A549 (cell line): ENCODE measurements around the gene KIRREL2. TPM values are rescaled to one million over a fixed set of nuclear protein-coding genes. Genes with fewer than 3 reads are reported as not detected.
A peak's percentile ranks its signal among the peaks of the same experiment; 100 is the strongest.

ENCODE experiments used
- ATAC-seq, 2 experiments: fragments of 200-7000 bp in 1 of 2; fragments of >200 bp in 1 of 2; cut with Nextera tagmentation in 1 of 2; cut with Tn5 transposase in 1 of 2; 3 replicates each; pipeline versions ENCODE4 v1.8.0 to v1.9.1; 2018 to 2020; ENCODE audit warnings: mild to moderate bottlenecking in 1 of 2, moderate library complexity in 1 of 2
- CTCF ChIA-PET: fragments of 300-600 bp; sonication (Branson Sonifier 250); formaldehyde crosslinking; extraction: SDS; loops from one replicate; lab custom pipeline; 2021; ENCODE audit warnings: antibody characterized with exemption, inconsistent platforms; lab: Yijun Ruan, JAX
- POLR2A ChIA-PET: fragments of 350-600 bp; formaldehyde crosslinking; extraction: SDS; loops from one replicate; lab custom pipeline; 2021; ENCODE audit warnings: antibody characterized with exemption, inconsistent platforms; lab: Yijun Ruan, JAX
- DNase-seq, 2 experiments: peaks; one replicate each; pipeline versions ENCODE4 v3.0.0 to v3.0.0-alpha.2; 2011 to 2016; ENCODE audit warnings: low read depth in 1 of 2, low spot score in 1 of 2
- FAIRE-seq: peaks from 2 replicates; lab custom pipeline; 2011; peaks lifted over from hg19 to GRCh38; lab: Jason Lieb, UNC
- H3K27ac ChIP-seq, 2 experiments: fragments of >200 bp; sonication (Bioruptor Twin); formaldehyde crosslinking; 3 replicates each; pipeline ENCODE4 v1.5.1; 2016 to 2017
- H3K4me1 ChIP-seq: fragments of >200 bp; sonication (Bioruptor Twin); formaldehyde crosslinking; 3 replicates; pipeline ENCODE4 v1.6.1; 2016
- H3K4me2 ChIP-seq: fragments of >200 bp; sonication (Bioruptor Twin); formaldehyde crosslinking; 3 replicates; pipeline ENCODE4 v1.6.1; 2016
- H3K4me3 ChIP-seq: fragments of >200 bp; sonication (Bioruptor Twin); formaldehyde crosslinking; 3 replicates; pipeline ENCODE4 v1.5.1; 2016
- H3K9me3 ChIP-seq: fragments of >200 bp; sonication (Bioruptor Twin); formaldehyde crosslinking; 3 replicates; pipeline ENCODE4 v1.6.1; 2016
- CBX2 ChIP-seq: fragments of 200-600 bp; sonication (generic); IDR thresholded peaks from 2 replicates; pipeline ENCODE4 v1.6.1; 2016; ENCODE audit warnings: low read depth, mild to moderate bottlenecking, borderline replicate concordance
- CBX8 ChIP-seq: fragments of 200-600 bp; sonication (generic); IDR thresholded peaks from 2 replicates; pipeline ENCODE4 v1.6.1; 2016
- CEBPB ChIP-seq, 2 experiments: fragments of >200 bp in 1 of 2; sonication (Bioruptor Twin) in 1 of 2; formaldehyde crosslinking in 1 of 2; IDR thresholded peaks; 2 replicates each; pipeline ENCODE4 v1.6.1; 2012 to 2016
- E2F6 ChIP-seq: IDR thresholded peaks from 2 replicates; pipeline ENCODE4 v1.6.1; 2012; ENCODE audit warnings: low read depth, borderline replicate concordance
- ELK1 ChIP-seq: fragments of 150-350 bp; IDR thresholded peaks from 2 replicates; pipeline ENCODE4 v1.6.1; 2014; ENCODE audit warnings: low read depth, mild to moderate bottlenecking, low read length
- EP300 ChIP-seq, 2 experiments: fragments of >200 bp; sonication (Bioruptor Twin); formaldehyde crosslinking; IDR thresholded peaks; 2 replicates in 1 of 2; 3 replicates in 1 of 2; pipeline ENCODE4 v1.6.1; 2016 to 2017
- ESRRA ChIP-seq: fragments of 150-350 bp; IDR thresholded peaks from 2 replicates; pipeline ENCODE4 v1.6.1; 2014; ENCODE audit warnings: mild to moderate bottlenecking, low read length, borderline replicate concordance
- FOSB ChIP-seq: fragments of 250-450 bp; sonication (Bioruptor Pico); IDR thresholded peaks from 2 replicates; pipeline ENCODE4 v1.5.0; 2020; ENCODE audit warnings: mild to moderate bottlenecking, moderate library complexity
- FOSL2 ChIP-seq, 2 experiments: fragments of 450-650 bp in 1 of 2; fragments of >200 bp in 1 of 2; sonication (Bioruptor Twin) in 1 of 2; formaldehyde crosslinking; IDR thresholded peaks; 2 replicates each; pipeline versions ENCODE4 v1.5.0 to v1.6.1; 2016 to 2020; ENCODE audit warnings: mild to moderate bottlenecking in 1 of 2, moderate library complexity in 1 of 2
- GATA3 ChIP-seq: IDR thresholded peaks from 2 replicates; pipeline ENCODE4 v1.6.1; 2012; ENCODE audit warnings: borderline replicate concordance
- HDAC2 ChIP-seq: fragments of 200-600 bp; sonication (generic); IDR thresholded peaks from 2 replicates; pipeline ENCODE4 v1.6.1; 2016
- HOXA7 ChIP-seq: fragments of 250-450 bp; sonication (Bioruptor Pico); IDR thresholded peaks from 2 replicates; pipeline ENCODE4 v1.5.0; 2020; ENCODE audit warnings: mild to moderate bottlenecking, moderate library complexity
- MAFK ChIP-seq: fragments of 450-650 bp; IDR thresholded peaks from 2 replicates; pipeline ENCODE4 v1.6.1; 2014; ENCODE audit not compliant: partially characterized antibody
- MAZ ChIP-seq: fragments of 150-350 bp; IDR thresholded peaks from 2 replicates; pipeline ENCODE4 v1.6.1; 2014; ENCODE audit warnings: antibody characterized with exemption, low read depth, low read length, borderline replicate concordance
- NFE2L2 ChIP-seq: fragments of 150-350 bp; conservative IDR thresholded peaks from 2 replicates; pipeline ENCODE4 v1.6.1; 2014; ENCODE audit warnings: low read length
- NPAS2 ChIP-seq: fragments of 250-450 bp; sonication (Bioruptor Pico); IDR thresholded peaks from 2 replicates; pipeline ENCODE4 v1.8.0; 2022; ENCODE audit warnings: mild to moderate bottlenecking, moderate library complexity, borderline replicate concordance
- NR3C1 ChIP-seq: fragments of >200 bp; sonication (Bioruptor Twin); formaldehyde crosslinking; IDR thresholded peaks from 3 replicates; pipeline ENCODE4 v1.6.1; 2017
- POLR2A ChIP-seq: IDR thresholded peaks from 2 replicates; pipeline ENCODE4 v1.6.1; 2012; ENCODE audit warnings: mild to moderate bottlenecking, low read length
- POLR2AphosphoS2 ChIP-seq: conservative IDR thresholded peaks from 2 replicates; pipeline ENCODE4 v1.6.1; 2012; ENCODE audit warnings: low read length, improper control_type of control experiment, inconsistent platforms
- RARB ChIP-seq: fragments of 250-450 bp; sonication (Bioruptor Pico); IDR thresholded peaks from 2 replicates; pipeline ENCODE4 v1.8.0; 2021; ENCODE audit warnings: mild to moderate bottlenecking, moderate library complexity
- RNF2 ChIP-seq: fragments of 200-600 bp; sonication (generic); IDR thresholded peaks from 2 replicates; pipeline ENCODE4 v1.6.1; 2016; ENCODE audit warnings: low read depth, mild to moderate bottlenecking, antibody characterized with exemption, moderate library complexity, borderline replicate concordance
- TFCP2L1 ChIP-seq: fragments of 250-450 bp; sonication (Bioruptor Pico); IDR thresholded peaks from 2 replicates; pipeline ENCODE4 v1.5.0; 2021; ENCODE audit warnings: mild to moderate bottlenecking
- USF2 ChIP-seq: fragments of 450-650 bp; IDR thresholded peaks from 2 replicates; pipeline ENCODE4 v1.6.1; 2014; ENCODE audit warnings: antibody characterized with exemption
- ZC3H11A ChIP-seq: fragments of 450-650 bp; IDR thresholded peaks from 2 replicates; pipeline ENCODE4 v1.6.1; 2014; ENCODE audit warnings: antibody characterized with exemption, mild to moderate bottlenecking
- ZNF302 ChIP-seq: fragments of 250-450 bp; sonication (Bioruptor Pico); IDR thresholded peaks from 2 replicates; pipeline ENCODE4 v1.9.0; 2021; ENCODE audit warnings: inconsistent platforms, mild to moderate bottlenecking, moderate library complexity
- ZSCAN20 ChIP-seq: fragments of 250-450 bp; sonication (Bioruptor Pico); IDR thresholded peaks from 2 replicates; pipeline ENCODE4 v1.8.0; 2022; ENCODE audit warnings: mild to moderate bottlenecking, moderate library complexity
- WGBS: methylation state at CpG from one replicate; pipeline ENCODE4 v1.1.6; 2017; ENCODE audit errors: missing lambda C conversion rate; 5-methylcytosine and 5-hydroxymethylcytosine counted together
- polyA plus RNA-seq, 4 experiments: library from polyadenylated mRNA; depleted of rRNA in 3 of 4; stranded (reverse); fragments of >200 nt; fragmentation: RNase III in 1 of 4; extraction: RNeasy Plus Mini Kit Qiagen cat#74134 plus additional on column Dnase treatment in 1 of 4; gene quantifications; 2 replicates in 3 of 4; 3 replicates in 1 of 4; pipeline ENCODE4 v1.2.3, GENCODE V29; 2011 to 2017

Gene KIRREL2
- polyA plus RNA-seq, 2 of the 4 experiments (the other 2 are of a cell fraction) = 0.26 to 0.54 TPM

GRCh38 chr19:35904311-35905068 lies 47.8 kb downstream of the KIRREL2 start:
- H3K9me3 ChIP-seq = no peaks in the 10 kb centered on the region
- WGBS = 85% methylated on average over 10 of the region's 10 CpGs
- DNase-seq (no peak), ATAC-seq (no peak), FAIRE-seq (no peak)
- CTCF ChIA-PET = interaction anchor here (1.4 to 4.9 kb wide), 6 partner anchors 9 to 69 kb away, joined by 5 to 29 read pairs (median 7); no protein-coding TSS in a partner anchor
- no peak overlapping the region for H3K4me2 ChIP-seq
- no peak overlapping the region for H3K4me3 ChIP-seq
- TF ChIP-seq TFCP2L1 (CRISPR knock-in tag) (no peak), RNF2 (no peak), ZNF302 (CRISPR knock-in tag) (no peak), NFE2L2 (no peak), EP300 (IDR thresholded peaks at IDR 0.05) (no peak)
- H3K4me1 ChIP-seq = peaks cover 27% of the 10 kb centered on the region
- H3K27ac ChIP-seq = no peak overlapping the region
- POLR2A ChIA-PET = interaction anchor here (0.7 kb wide), 1 partner anchor 266 kb away, joined by 5 read pairs; no protein-coding TSS in a partner anchor

- 73% methylated on average over 6 of the region's 6 CpGs for WGBS
- TF ChIP-seq ZC3H11A (no peak), NR3C1 (no peak), MAFK (no peak), FOSL2 (IDR thresholded peaks at IDR 0.05) (no peak), FOSL2 (CRISPR knock-in tag; IDR thresholded peaks at IDR 0.05) (peak; percentile 53), CBX2 (no peak), CBX8 (no peak)
- Histone ChIP-seq H3K9me3 (no peaks in the 10 kb centered on the region), H3K4me1 (peaks cover 27% of the 10 kb centered on the region), H3K27ac (no peak overlapping the region), H3K4me2 (no peak overlapping the region), H3K4me3 (no peak overlapping the region)
- ChIA-PET POLR2A (interaction anchor here (0.7 kb wide), 1 partner anchor 8 kb away, joined by 3 read pairs; no protein-coding TSS in a partner anchor), CTCF (interaction anchor here (0.6 to 4.9 kb wide), 7 partner anchors 10 to 368 kb away, joined by 3 to 29 read pairs (median 6); no protein-coding TSS in a partner anchor)
- no peak for DNase-seq
- ATAC-seq = no peak
- no peak for FAIRE-seq
Observed at GRCh38 chr19:35905178-35905727, 48.5 kb downstream of the KIRREL2 start.

GRCh38 chr19:35907377-35907745 lies 50.6 kb downstream of the KIRREL2 start:
- WGBS = 94% methylated on average over 11 of the region's 12 CpGs
- Histone ChIP-seq H3K4me3 (no peak overlapping the region), H3K9me3 (no peaks in the 10 kb centered on the region), H3K4me2 (no peak overlapping the region), H3K27ac (no peak overlapping the region), H3K4me1 (peaks cover 14% of the 10 kb centered on the region; the same call in 2 of the 3 replicates)
- FAIRE-seq = no peak
- no peak for ATAC-seq
- POLR2A ChIA-PET = no interaction called here
- CTCF ChIA-PET = interaction anchor here (1.3 to 4.9 kb wide), 2 partner anchors 11 to 24 kb away, joined by 4 to 29 read pairs; no protein-coding TSS in a partner anchor
- TF ChIP-seq POLR2A (0 out of 2 replicates have a peak, but pooled peaks have one; percentile 22), E2F6 (no peak)
- no peak for DNase-seq

GRCh38 chr19:35908010-35908441 lies 51.3 kb downstream of the KIRREL2 start, which contains the start of gene TYROBP:
TSS of gene TYROBP (minus strand) at chr19:35908295. CDS start at chr19:35908228, 67 bp downstream.
- H3K9me3 ChIP-seq = no peaks in the 10 kb centered on the region
- no peak for FAIRE-seq
- H3K4me2 ChIP-seq = no peak within 1 kb of the TSS
- 0 out of 6 replicates have a peak within 1 kb of the TSS, but pooled peaks of 1 of the 2 experiments have one; percentile 1 for H3K27ac ChIP-seq
- 0 out of 6 replicates have a peak, but pooled peaks of 1 of the 2 experiments have one; percentile 10 for ATAC-seq
- peaks cover 13% of the 10 kb centered on the region; the same call in 2 of the 3 replicates for H3K4me1 ChIP-seq
- TF ChIP-seq ZSCAN20 (no peak), HOXA7 (CRISPR knock-in tag) (no peak), GATA3 (no peak), CBX2 (no peak), USF2 (no peak), HDAC2 (no peak), MAZ (no peak), FOSB (no peak), ELK1 (no peak), CEBPB (IDR thresholded peaks at IDR 0.05) (no peak), NPAS2 (CRISPR knock-in tag) (no peak), RARB (CRISPR knock-in tag) (no peak), ESRRA (no peak), CBX8 (no peak), POLR2AphosphoS2 (no peak)
- no peak for DNase-seq
- WGBS = 75% methylated on average over 9 of the region's 9 CpGs
- ChIA-PET CTCF (interaction anchor here (0.8 to 1.8 kb wide), 5 partner anchors 10 to 23 kb away, joined by 3 to 11 read pairs (median 7); no protein-coding TSS in a partner anchor), POLR2A (no interaction called here)
- no peak within 1 kb of the TSS for H3K4me3 ChIP-seq
